Measurements from ENCODE around the gene CLTCL1.

- TF ChIP-seq EZH2phosphoT487 (IDR thresholded peaks at IDR 0.05; ENCODE audit: borderline replicate concordance) (no peak), CTCF (IDR thresholded peaks at IDR 0.05 in 2 of 3, conservative IDR thresholded peaks at IDR 0.05 in 1 of 3; ENCODE audit: borderline replicate concordance in 1 of 3, insufficient read depth in 1 of 3, low read depth in 2 of 3, low read length in 2 of 3) (no peak)
These were observed 72.8 kb downstream of the CLTCL1 start for GRCh38 chr22:19218541-19219233.
